ENCODE results near the gene PICK1. TPM values are rescaled to one million over a fixed set of nuclear protein-coding genes. Genes with fewer than 3 reads are reported as not detected.

Gene PICK1
- total and polyA plus RNA-seq, 2 of the 8 experiments (the other 6 are each of a cell fraction or from before 2014, with no cell fraction given) = 20.4 to 22.9 TPM

- peak overlapping the region; percentile 10 for H4K5ac ChIP-seq (ENCODE audit: insufficient read length, low read depth, low read length)
- H3K79me1 ChIP-seq (ENCODE audit: low read depth, low read length) = no peaks in the 10 kb centered on the region
- H3K79me2 ChIP-seq (ENCODE audit: control insufficient read depth in 1 of 2, insufficient read depth in 2 of 2, low read length in 2 of 2) = no peaks in the 10 kb centered on the region
- no peak overlapping the region for H2BK12ac ChIP-seq (ENCODE audit: low read depth, low read length)
- no peak overlapping the region for H2BK120ac ChIP-seq (replicated peaks; ENCODE audit: low read depth, low read length)
- no peak overlapping the region for H2BK20ac ChIP-seq (ENCODE audit: low read length)
- no peak overlapping the region for H3K4ac ChIP-seq (replicated peaks; ENCODE audit: insufficient read length, low read depth, low read length)
- H3K23ac ChIP-seq (ENCODE audit: insufficient read length) = no peak overlapping the region
- H2BK15ac ChIP-seq (ENCODE audit: low read length) = no peak overlapping the region
- H3K4me1 ChIP-seq (replicated peaks in 1 of 4; ENCODE audit: control insufficient read depth in 3 of 4, insufficient read depth in 4 of 4, low read length in 3 of 4) = peaks cover 0 to 30% (median 23%) of the 10 kb centered on the region in 4 experiments; a peak in 6 of 7 replicates
- peaks cover 0 to 2% of the 10 kb centered on the region in 2 experiments for H4K20me1 ChIP-seq (replicated peaks in 1 of 2; ENCODE audit: control insufficient read depth in 1 of 2, insufficient read depth in 2 of 2, low read length in 2 of 2)
- H4K8ac ChIP-seq (ENCODE audit: extremely low read depth, insufficient read depth, low read length) = no peak overlapping the region; the same call in 1 of the 2 replicates
- H3K27ac ChIP-seq (ENCODE audit: low read depth, low read length) = no peak overlapping the region
- no peaks in the 10 kb centered on the region for H3K9me3 ChIP-seq (ENCODE audit: insufficient read depth in 2 of 2, low read depth in 1 of 2, low read length in 1 of 2)
- peaks cover 2% of the 10 kb centered on the region; the same call in 1 of the 2 replicates for H3K23me2 ChIP-seq (ENCODE audit: low read depth, low read length)
- H3K27me3 ChIP-seq (replicated peaks in 1 of 4; ENCODE audit: control insufficient read depth in 3 of 4, extremely low read depth in 1 of 4, insufficient read depth in 3 of 4, low read length in 3 of 4) = peaks cover 4 to 25% (median 17%) of the 10 kb centered on the region in 4 experiments
- H3K36me3 ChIP-seq (ENCODE audit: control insufficient read depth in 2 of 4, insufficient read depth in 4 of 4, low read length in 3 of 4) = no peaks in the 10 kb centered on the region
- H3K18ac ChIP-seq (ENCODE audit: extremely low read depth, low read length) = no peak overlapping the region
- CTCF ChIA-PET (ENCODE audit: partially characterized antibody) = interaction anchor here (0.8 to 4.8 kb wide), 7 partner anchors 10 to 36 kb away, joined by 3 to 64 read pairs (median 6); no protein-coding TSS in a partner anchor
- no peak overlapping the region for H3K4me3 ChIP-seq (ENCODE audit: extremely low read depth in 1 of 4, insufficient read depth in 2 of 4, low read depth in 3 of 4, low read length in 4 of 4)
- H3K9ac ChIP-seq (replicated peaks in 1 of 4; ENCODE audit: extremely low read depth in 1 of 4, low read depth in 3 of 4, low read length in 3 of 4) = no peak overlapping the region
- H3K56ac ChIP-seq (replicated peaks; ENCODE audit: insufficient read length, low read depth, low read length) = no peak overlapping the region
- no peak overlapping the region for H4K91ac ChIP-seq (replicated peaks; ENCODE audit: insufficient read length, low read length)
- WGBS, 2 experiments (ENCODE audit: extremely low coverage in 1 of 2, insufficient coverage in 1 of 2, insufficient read length in 1 of 2, insufficient replicate concordance in 2 of 2, low coverage in 1 of 2, low lambda C conversion rate in 2 of 2, missing lambda C conversion rate in 1 of 2) = 90% methylated on average over 14 of the region's 25 CpGs; no CpG with 5 or more reads in 1 of the 2 experiments
- H2AK5ac ChIP-seq (ENCODE audit: low read depth, low read length) = no peak overlapping the region; the same call in 1 of the 2 replicates
- no peak overlapping the region for H3K14ac ChIP-seq (ENCODE audit: insufficient read length)
- H3K4me2 ChIP-seq (ENCODE audit: insufficient read depth in 1 of 2, low read depth in 2 of 2, low read length in 2 of 2) = no peak overlapping the region
- FAIRE-seq = no peak
- DNase-seq (ENCODE audit: low read depth in 1 of 2, low spot score in 2 of 2) = no peak
- POLR2A ChIA-PET (ENCODE audit: partially characterized antibody) = interaction anchor here (1.8 kb wide), 1 partner anchor 10 kb away, joined by 10 read pairs; no protein-coding TSS in a partner anchor
- no peak overlapping the region for H2BK5ac ChIP-seq (ENCODE audit: low read depth, low read length)
- TF ChIP-seq SAP30 (IDR thresholded peaks at IDR 0.05; ENCODE audit: insufficient read depth, insufficient replicate concordance, low read length) = no peak
- no peak for TF ChIP-seq BCL11A (IDR thresholded peaks at IDR 0.05; ENCODE audit: low read depth in 2 of 2, low read length in 2 of 2)
- no peak for TF ChIP-seq TCF12 (IDR thresholded peaks at IDR 0.05; ENCODE audit: low read depth, low read length)
- no peak for TF ChIP-seq TAF1 (IDR thresholded peaks at IDR 0.05; ENCODE audit: low read depth, low read length)
- TF ChIP-seq JUND (IDR thresholded peaks at IDR 0.05; ENCODE audit: low read length) = no peak
- no peak for TF ChIP-seq SP2 (IDR thresholded peaks at IDR 0.05; ENCODE audit: low read length)
- no peak for TF ChIP-seq PHF8 (conservative IDR thresholded peaks at IDR 0.05; ENCODE audit: low read depth, low read length)
- no peak for TF ChIP-seq YY1 (IDR thresholded peaks at IDR 0.05; ENCODE audit: low read depth, low read length)
- TF ChIP-seq HDAC6 (IDR thresholded peaks at IDR 0.05; ENCODE audit: low read depth, low read length) = no peak
- TF ChIP-seq KDM4A (IDR thresholded peaks at IDR 0.05; ENCODE audit: low read depth, low read length, severe bottlenecking) = no peak
- TF ChIP-seq SUZ12 (IDR thresholded peaks at IDR 0.05; ENCODE audit: low read length) = no peak
- TF ChIP-seq CTBP2 (IDR thresholded peaks at IDR 0.05; ENCODE audit: borderline replicate concordance, insufficient read depth, insufficient read length, low read length) = no peak
- H2AFZ ChIP-seq (ENCODE audit: low read length) = no peak overlapping the region
Measured at GRCh38 chr22:38086001-38086845, 29.0 kb downstream of the PICK1 start.
